Esophagus (tissue), 2 donors: ENCODE data around the gene MAML2. TPM values are rescaled to one million over a fixed set of nuclear protein-coding genes. Genes with fewer than 3 reads are reported as not detected.

ENCODE experiments used
- H3K27ac ChIP-seq, 2 donors: one replicate each; pipeline ENCODE4 v1.5.1; 2013; ENCODE audit warnings: low read depth in 2 of 2, mild to moderate bottlenecking in 2 of 2, inconsistent platforms in 1 of 2, low read length in 1 of 2, moderate library complexity in 1 of 2
- H3K27me3 ChIP-seq, 2 donors: one replicate each; pipeline ENCODE4 v1.6.1; 2013; ENCODE audit warnings: low read length in 2 of 2, control low read depth in 1 of 2, mild to moderate bottlenecking in 1 of 2; ENCODE audit not compliant: insufficient read depth in 2 of 2, control insufficient read depth in 1 of 2
- H3K36me3 ChIP-seq, 2 donors: one replicate each; pipeline ENCODE4 v1.6.1; 2013; ENCODE audit warnings: low read length in 1 of 2; ENCODE audit not compliant: control insufficient read depth in 2 of 2, insufficient read depth in 2 of 2
- H3K4me1 ChIP-seq, 2 donors: one replicate each; pipeline ENCODE4 v1.6.1; 2013; ENCODE audit warnings: low read length in 1 of 2; ENCODE audit not compliant: control insufficient read depth in 2 of 2, insufficient read depth in 2 of 2
- H3K4me3 ChIP-seq, 2 donors: one replicate each; pipeline ENCODE4 v1.5.1; 2013; ENCODE audit warnings: low read length in 2 of 2, mild to moderate bottlenecking in 2 of 2, low read depth in 1 of 2, moderate library complexity in 1 of 2
- H3K9me3 ChIP-seq, 2 donors: one replicate each; pipeline ENCODE4 v1.6.1; 2013; ENCODE audit warnings: mild to moderate bottlenecking in 2 of 2, low read depth in 1 of 2, low read length in 1 of 2, moderate library complexity in 1 of 2; ENCODE audit not compliant: control insufficient read depth in 2 of 2, insufficient read depth in 1 of 2
- WGBS, 2 donors: extraction: QIAGEN DNeasy Blood & Tissue Kit; methylation state at CpG; one replicate each; pipeline ENCODE4 v1.1.7; 2013; 5-methylcytosine and 5-hydroxymethylcytosine counted together
- polyA plus RNA-seq, 2 donors: library from polyadenylated mRNA; stranded (reverse); fragments of 200-250 nt; gene quantifications; one replicate each; pipeline ENCODE4 v1.2.3, GENCODE V29; 2013
- donor health status: healthy with polysubstance abuse.
- donor health status: Bipolar disorder and iron deficiency.

The MAML2 gene
- polyA plus RNA-seq, 2 donors, result 1.9 to 2.0 TPM

GRCh38 chr11:96303980-96304379, 39.0 kb downstream of the MAML2 start:
- no peak overlapping the region for H3K4me3 ChIP-seq
- no peaks in the 10 kb centered on the region for H3K27me3 ChIP-seq
- no peak overlapping the region for H3K27ac ChIP-seq
- H3K4me1 ChIP-seq, result peaks cover 0 to 2% of the 10 kb centered on the region in 2 donors
- whole genome bisulfite sequencing, 2 donors, result 84 to 92% methylated on average over 3 of the region's 3 CpGs
- H3K9me3 ChIP-seq, result no peaks in the 10 kb centered on the region
- no peaks in the 10 kb centered on the region for H3K36me3 ChIP-seq

- Histone ChIP-seq H3K4me3 (no peak overlapping the region), H3K27me3 (no peaks in the 10 kb centered on the region), H3K27ac (no peak overlapping the region), H3K4me1 (peaks cover 0 to 2% of the 10 kb centered on the region in 2 donors), H3K9me3 (no peaks in the 10 kb centered on the region), H3K36me3 (no peaks in the 10 kb centered on the region)
- WGBS, 2 donors, result 24 to 39% methylated on average over 1 of the region's 1 CpG
Observed at GRCh38 chr11:96303064-96303463, 39.9 kb downstream of the MAML2 start.

GRCh38 chr11:96301818-96302217, 41.2 kb downstream of the MAML2 start:
- WGBS, 2 donors, result 96 to 98% methylated on average over 2 of the region's 2 CpGs
- no peaks in the 10 kb centered on the region for H3K27me3 ChIP-seq
- no peaks in the 10 kb centered on the region for H3K36me3 ChIP-seq
- H3K4me1 ChIP-seq, result peaks cover 0 to 2% of the 10 kb centered on the region in 2 donors
- H3K9me3 ChIP-seq, result no peaks in the 10 kb centered on the region
- H3K27ac ChIP-seq, result no peak overlapping the region
- no peak overlapping the region for H3K4me3 ChIP-seq

GRCh38 chr11:96299155-96299888, 43.7 kb downstream of the MAML2 start:
- Histone ChIP-seq H3K36me3 (no peaks in the 10 kb centered on the region), H3K27ac (peak overlapping the region in 1 of 2 donors; percentile 24), H3K27me3 (no peaks in the 10 kb centered on the region), H3K4me1 (peaks cover 0 to 2% of the 10 kb centered on the region in 2 donors), H3K4me3 (no peak overlapping the region), H3K9me3 (no peaks in the 10 kb centered on the region)
- 60 to 62% methylated on average over 8 of the region's 8 CpGs for WGBS, 2 donors

GRCh38 chr11:96295369-96295768, 47.6 kb downstream of the MAML2 start:
- WGBS, 2 donors, result 73 to 74% methylated on average over 4 of the region's 4 CpGs
- Histone ChIP-seq H3K9me3 (no peaks in the 10 kb centered on the region), H3K4me1 (no peaks in the 10 kb centered on the region), H3K36me3 (no peaks in the 10 kb centered on the region), H3K27ac (no peak overlapping the region), H3K4me3 (no peak overlapping the region), H3K27me3 (no peaks in the 10 kb centered on the region)

- WGBS, 2 donors, result 65 to 76% methylated on average over 3 of the region's 3 CpGs
- Histone ChIP-seq H3K4me3 (no peak overlapping the region), H3K36me3 (no peaks in the 10 kb centered on the region), H3K9me3 (no peaks in the 10 kb centered on the region), H3K27ac (no peak overlapping the region), H3K4me1 (no peaks in the 10 kb centered on the region), H3K27me3 (no peaks in the 10 kb centered on the region)
Observed at GRCh38 chr11:96294289-96294688, 48.7 kb downstream of the MAML2 start.

GRCh38 chr11:96293598-96294021, 49.4 kb downstream of the MAML2 start:
- Histone ChIP-seq H3K36me3 (no peaks in the 10 kb centered on the region), H3K4me3 (no peak overlapping the region), H3K27me3 (no peaks in the 10 kb centered on the region), H3K27ac (no peak overlapping the region), H3K9me3 (no peaks in the 10 kb centered on the region), H3K4me1 (no peaks in the 10 kb centered on the region)
- WGBS, 2 donors, result 21 to 23% methylated on average over 3 of the region's 3 CpGs

GRCh38 chr11:96293109-96293508, 49.9 kb downstream of the MAML2 start:
- Histone ChIP-seq H3K27me3 (no peaks in the 10 kb centered on the region), H3K36me3 (no peaks in the 10 kb centered on the region), H3K9me3 (no peaks in the 10 kb centered on the region), H3K4me1 (no peaks in the 10 kb centered on the region), H3K4me3 (no peak overlapping the region), H3K27ac (no peak overlapping the region)
- WGBS, 2 donors, result 67 to 73% methylated on average over 2 of the region's 2 CpGs

GRCh38 chr11:96292291-96293010, 50.5 kb downstream of the MAML2 start:
- Histone ChIP-seq H3K4me3 (no peak overlapping the region), H3K27ac (no peak overlapping the region), H3K4me1 (no peaks in the 10 kb centered on the region), H3K36me3 (no peaks in the 10 kb centered on the region), H3K9me3 (no peaks in the 10 kb centered on the region), H3K27me3 (no peaks in the 10 kb centered on the region)

- no peaks in the 10 kb centered on the region for H3K36me3 ChIP-seq
- no peaks in the 10 kb centered on the region for H3K27me3 ChIP-seq
- 85 to 98% methylated on average over 1 of the region's 1 CpG for WGBS, 2 donors
Observed at GRCh38 chr11:96290631-96291030, 52.4 kb downstream of the MAML2 start.

More at GRCh38 chr11:96290631-96291030, 52.4 kb downstream of the MAML2 start:
- no peak overlapping the region for H3K4me3 ChIP-seq
- no peaks in the 10 kb centered on the region for H3K4me1 ChIP-seq
- H3K9me3 ChIP-seq, result no peaks in the 10 kb centered on the region
- no peak overlapping the region for H3K27ac ChIP-seq
